Mammary epithelial cell (primary cell): ENCODE results near the gene ITPKB.

Source experiments
- CTCF ChIP-seq, 2 donors: IDR thresholded peaks in 1 of 2; conservative IDR thresholded peaks in 1 of 2; 2 replicates each; pipeline ENCODE4 v1.5.1; 2011 to 2012; ENCODE audit warnings: inconsistent platforms in 2 of 2, low read length in 2 of 2, mild to moderate bottlenecking in 2 of 2, control low read depth in 1 of 2, low read depth in 1 of 2; ENCODE audit not compliant: insufficient read depth in 1 of 2; ENCODE audit errors: extremely low read depth in 1 of 2
- EZH2 ChIP-seq: IDR thresholded peaks from 2 replicates; pipeline ENCODE4 v1.6.1; 2012; ENCODE audit warnings: low read length, inconsistent platforms, borderline replicate concordance

- no peak for TF ChIP-seq EZH2
- no peak for TF ChIP-seq CTCF (conservative IDR thresholded peaks at IDR 0.05 in 1 of 2, IDR thresholded peaks at IDR 0.05 in 1 of 2; ENCODE audit: extremely low read depth in 1 of 2, insufficient read depth in 1 of 2, low read depth in 1 of 2, low read length in 2 of 2)
Observed at GRCh38 chr1:226651041-226651731, 87.9 kb downstream of the ITPKB start.
